GM18499 (cell line): Measurements from ENCODE around the gene ZNF664.

ENCODE experiments used
- ATAC-seq: cut with Tn5 transposase; IDR thresholded peaks from one replicate; pipeline ENCODE4 v1.9.1; 2021; ENCODE audit warnings: moderate number of reproducible peaks; ENCODE audit not compliant: insufficient read depth, unreplicated experiment

The ZNF664 gene

DNA sequence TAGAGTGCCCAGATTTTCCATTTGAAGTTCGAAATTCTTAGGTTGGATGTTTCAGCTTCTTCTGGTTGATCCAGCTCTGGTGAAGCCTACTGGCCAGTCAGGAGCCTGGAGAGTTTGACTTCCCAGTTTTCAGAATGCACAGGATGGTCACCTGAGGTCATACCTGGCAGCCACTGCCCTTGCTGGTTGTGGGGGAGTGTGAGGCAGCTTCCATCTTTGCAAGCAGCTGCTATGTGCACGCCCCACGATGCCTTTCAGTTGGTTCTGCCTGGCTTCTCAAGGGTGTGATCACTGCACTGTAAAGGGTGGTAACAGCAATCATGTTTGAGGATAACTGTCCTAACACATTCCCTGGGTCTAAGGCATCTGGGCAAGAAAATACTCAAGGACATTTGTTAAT lies 15.8 kb upstream of the ZNF664 start:
- ATAC-seq = no peak

- no peak for ATAC-seq
Measured at GRCh38 chr12:123958462-123958861, 14.6 kb upstream of the ZNF664 start.

GRCh38 chr12:123958876-123959275 lies 14.1 kb upstream of the ZNF664 start:
- ATAC-seq = no peak

DNA sequence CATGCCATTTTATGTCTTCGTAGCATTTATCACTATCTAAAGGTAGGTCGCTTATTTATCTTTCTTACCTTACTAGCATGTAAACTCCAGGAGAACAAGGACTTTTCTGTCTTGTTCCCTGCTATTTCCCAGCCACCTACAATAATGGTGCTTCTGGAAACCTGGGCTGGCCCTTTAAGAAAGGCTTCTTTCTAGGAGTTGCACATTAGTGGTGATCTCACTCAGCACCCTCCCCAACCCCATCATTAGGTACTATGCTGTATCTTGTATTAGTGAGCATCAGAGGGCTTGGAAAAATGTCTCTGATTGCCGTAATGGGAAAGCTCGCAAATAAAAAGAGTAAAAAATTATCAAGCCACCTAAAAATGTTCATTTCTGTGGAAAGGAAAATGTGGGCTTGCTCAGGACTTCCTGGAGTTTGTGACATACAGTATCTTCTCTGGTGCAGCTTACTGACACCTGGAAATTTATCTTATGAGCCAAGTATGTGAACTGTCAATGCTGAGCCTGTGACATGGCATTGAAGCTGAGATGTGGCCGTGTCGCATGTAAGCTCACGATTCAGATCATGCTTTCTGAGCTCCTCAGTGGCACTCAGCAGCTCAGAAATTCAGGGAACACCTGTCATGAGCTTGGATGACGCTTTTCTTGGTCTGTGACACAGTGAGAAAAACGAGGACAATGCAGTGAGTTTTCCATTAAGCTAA lies 12.8 kb upstream of the ZNF664 start:
- no peak for ATAC-seq

GRCh38 chr12:123960856-123961255 lies 12.2 kb upstream of the ZNF664 start:
- no peak for ATAC-seq

GRCh38 chr12:123961585-123962345 lies 11.2 kb upstream of the ZNF664 start:
- ATAC-seq = no peak

- no peak for ATAC-seq
Measured at GRCh38 chr12:123962513-123962912, 10.5 kb upstream of the ZNF664 start.

- ATAC-seq = no peak
Measured at GRCh38 chr12:123963821-123964220, 9.2 kb upstream of the ZNF664 start.

- ATAC-seq = no peak
Measured at GRCh38 chr12:123965382-123965781, 7.6 kb upstream of the ZNF664 start.

DNA sequence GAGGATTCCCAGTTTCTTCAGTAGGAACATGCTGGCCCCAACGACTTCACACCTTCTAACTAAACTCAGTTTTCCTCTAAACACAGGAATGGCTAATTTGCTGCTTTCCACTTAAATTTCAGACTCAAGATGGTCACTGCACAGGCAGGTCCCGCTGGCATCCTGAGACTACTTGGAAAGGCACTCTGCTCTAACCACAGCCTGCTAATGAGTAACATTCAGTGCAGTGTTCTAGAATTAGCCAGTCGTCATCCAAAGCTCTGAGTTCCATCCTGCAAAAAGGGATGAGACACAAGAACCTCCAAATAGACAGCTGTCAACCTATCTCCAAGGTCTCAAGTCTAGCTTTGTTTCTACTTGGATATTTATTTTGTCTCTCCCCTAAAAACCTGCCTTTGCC lies 6.4 kb upstream of the ZNF664 start:
- ATAC-seq = no peak

GRCh38 chr12:123967121-123967586 lies 5.9 kb upstream of the ZNF664 start:
- ATAC-seq = no peak

DNA sequence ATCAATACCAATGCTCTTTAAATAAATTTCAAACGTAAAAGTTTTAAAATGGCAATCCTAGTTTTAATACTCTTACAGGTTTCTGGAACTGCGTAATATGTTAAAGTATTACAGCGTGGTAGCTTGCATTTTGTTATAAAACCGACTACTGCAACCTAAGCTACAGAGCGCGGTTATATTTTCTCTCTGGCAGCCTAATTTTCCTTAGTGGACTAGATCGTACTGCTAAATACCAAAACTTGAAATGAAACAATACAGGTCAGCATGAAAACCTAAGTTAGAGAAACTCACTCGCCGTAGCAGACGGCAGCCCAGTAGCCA lies 1.6 kb upstream of the ZNF664 start:
- no peak for ATAC-seq

DNA sequence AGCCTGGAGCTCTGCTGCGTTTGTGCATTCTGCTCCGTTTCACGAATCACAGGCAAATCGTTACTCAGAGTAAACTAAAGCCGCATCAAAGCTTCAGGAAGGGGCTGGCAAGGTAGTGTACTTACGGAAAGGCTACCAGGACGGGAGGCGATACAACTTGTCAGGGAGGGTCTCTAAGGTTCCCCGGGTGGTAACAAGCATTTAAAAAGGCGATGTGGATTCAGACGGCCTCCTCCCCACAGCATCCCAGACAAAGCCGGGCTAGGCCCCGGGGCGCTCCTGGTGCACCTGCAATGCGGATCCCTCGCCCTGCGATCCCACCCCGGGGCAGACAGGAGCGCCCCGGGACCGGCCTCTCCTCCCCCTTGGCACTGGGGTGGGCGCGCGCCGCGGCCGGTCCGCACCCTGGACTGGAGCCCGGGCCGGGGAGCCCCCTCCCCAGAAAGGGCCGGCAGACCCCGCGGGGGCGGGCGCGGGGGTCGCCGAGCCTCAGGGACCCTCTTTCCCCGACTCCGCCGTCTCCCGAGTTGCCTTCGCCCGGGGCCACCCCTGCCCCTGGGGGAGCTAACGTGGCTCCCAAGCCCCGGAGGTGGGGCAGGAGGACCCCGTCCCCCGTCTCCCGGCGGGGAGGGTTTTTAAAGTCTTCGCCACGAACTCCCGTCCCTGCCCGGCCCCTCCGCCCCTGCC lies 1.1 kb upstream of the ZNF664 start:
- ATAC-seq = no peak

DNA sequence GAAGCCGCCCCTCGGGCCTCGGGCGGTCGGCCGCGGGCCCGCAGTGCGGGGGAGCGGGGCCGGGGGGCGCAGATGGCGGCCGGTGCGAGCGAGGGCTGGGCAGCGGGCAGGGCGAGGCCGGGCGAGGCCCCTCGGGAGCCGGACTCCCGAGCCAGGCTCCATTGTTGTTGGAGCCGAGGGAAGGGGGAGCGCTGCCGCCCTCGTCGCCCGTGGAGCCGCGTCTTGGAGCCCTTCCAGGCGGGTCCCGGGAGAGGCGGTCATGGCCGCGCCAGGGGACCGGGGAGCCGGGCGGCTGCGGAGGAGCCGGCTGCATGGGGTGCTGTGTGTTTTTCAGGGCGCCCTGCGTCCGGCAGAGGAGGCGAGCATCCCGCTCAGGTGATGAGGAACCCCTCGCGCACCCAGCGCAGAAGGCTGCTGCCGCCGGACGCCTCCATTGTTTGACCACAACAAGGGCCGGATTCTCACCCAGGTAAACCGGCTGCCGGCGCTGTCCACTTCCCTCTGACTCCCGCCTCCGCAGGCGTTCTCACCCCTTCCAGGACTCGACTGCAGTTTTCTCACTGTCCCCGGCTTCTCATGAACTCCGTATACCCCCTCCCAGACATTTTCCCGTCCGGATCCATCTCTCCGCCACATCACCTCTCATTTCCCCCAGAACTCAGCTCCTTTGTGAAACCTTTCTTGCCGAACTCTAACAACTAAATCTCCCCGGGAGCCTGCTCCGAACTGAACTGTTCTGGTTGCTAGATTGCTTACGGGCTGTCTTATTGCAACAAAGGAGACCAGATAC lies 732 bp downstream of the ZNF664 start:
- ATAC-seq = peak; percentile 6

GRCh38 chr12:123976227-123976826 lies 3.3 kb downstream of the ZNF664 start:
- no peak for ATAC-seq

- ATAC-seq = no peak
Measured at GRCh38 chr12:123979566-123979965, 6.6 kb downstream of the ZNF664 start.

DNA sequence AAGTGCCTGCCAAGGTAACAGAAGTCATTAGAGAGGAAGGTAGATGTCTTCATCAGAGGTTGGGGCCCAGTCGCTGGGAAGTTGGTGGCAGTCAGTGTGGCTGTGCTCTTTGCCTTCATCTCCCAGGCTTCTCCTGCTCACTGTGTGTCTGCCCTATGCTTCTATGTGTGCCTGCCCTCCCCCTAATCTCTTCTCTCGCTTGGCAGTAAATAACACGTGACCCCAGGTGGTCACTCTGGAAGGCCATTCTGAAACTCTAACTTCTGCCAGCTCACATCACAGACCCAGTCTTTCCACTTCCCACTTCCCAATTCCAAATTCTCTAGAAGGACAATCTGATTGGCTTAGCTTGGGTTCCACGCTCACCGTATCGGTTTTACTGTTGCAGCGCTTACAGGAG lies 9.3 kb downstream of the ZNF664 start:
- no peak for ATAC-seq

DNA sequence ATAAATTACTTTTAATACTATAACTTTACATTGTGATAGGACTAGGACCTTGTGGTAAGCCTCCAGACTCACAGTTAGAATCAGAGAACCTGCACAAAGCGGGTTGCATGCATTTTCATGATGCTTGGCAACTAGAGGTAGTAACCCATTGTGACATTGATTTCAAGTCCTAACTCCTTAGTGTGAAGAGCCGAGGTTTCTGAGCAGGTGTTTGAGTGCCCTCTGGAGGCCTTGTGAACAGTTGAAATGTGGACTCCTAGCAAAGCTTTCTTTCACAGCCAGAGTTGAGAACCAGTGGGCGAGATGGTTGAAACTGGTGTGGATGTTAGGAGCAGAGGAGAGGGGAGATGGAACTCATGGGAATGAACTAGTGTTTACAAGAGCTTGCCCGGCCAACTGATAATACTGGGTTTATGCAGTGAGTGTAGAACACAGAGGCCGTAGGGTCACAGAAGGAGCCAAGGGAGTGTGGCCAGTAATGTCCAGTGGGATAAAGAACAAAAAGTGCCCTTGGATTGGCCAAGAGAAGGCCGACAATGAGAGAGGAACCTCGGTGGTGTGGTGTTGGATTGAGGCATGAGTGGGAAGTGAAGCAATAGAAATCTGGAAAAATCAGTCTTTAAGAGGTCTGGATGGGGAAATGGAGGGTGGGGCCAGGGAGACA lies 10.9 kb downstream of the ZNF664 start:
- no peak for ATAC-seq

GRCh38 chr12:123984903-123985302 lies 11.9 kb downstream of the ZNF664 start:
- ATAC-seq = no peak
